PC-3 (cell line): ENCODE measurements around the gene NR1H2. TPM values are rescaled to one million over a fixed set of nuclear protein-coding genes. Genes with fewer than 3 reads are reported as not detected.
A peak's percentile ranks its signal among the peaks of the same experiment; 100 is the strongest.

Source experiments
- ATAC-seq: fragments of 200-7000 bp; cut with Tn5 transposase; 2 replicates; pipeline ENCODE4 v1.9.1; 2020; ENCODE audit warnings: mild to moderate bottlenecking, moderate library complexity
- BruUV-seq: library from RNA; stranded (reverse); fragments of 400-500 nt; replicated peaks from 2 replicates; lab custom pipeline; 2021; lab: Mats Ljungman, UMichigan
- CTCF ChIA-PET: fragments of 300-600 bp; sonication (Branson Sonifier 250); formaldehyde crosslinking; loops from one replicate; lab custom pipeline; 2022; ENCODE audit warnings: antibody characterized with exemption; lab: Charles Lee
- POLR2A ChIA-PET: fragments of 300-600 bp; sonication (Branson Sonifier 250); formaldehyde crosslinking; loops from one replicate; lab custom pipeline; 2022; ENCODE audit warnings: antibody characterized with exemption; ENCODE audit not compliant: unreplicated experiment; lab: Charles Lee
- DNase-seq: peaks from one replicate; pipeline ENCODE4 v3.0.0-alpha.2; 2015
- H2AFZ ChIP-seq: fragments of 300-600 bp; sonication (generic); 2 replicates; pipeline ENCODE4 v1.6.0; 2016; ENCODE audit warnings: antibody characterized with exemption, low read length
- H3F3A ChIP-seq: fragments of 300-600 bp; sonication (generic); one replicate; pipeline ENCODE4 v1.6.0; 2017; ENCODE audit warnings: antibody characterized with exemption, low read length, control low read depth, mild to moderate bottlenecking; ENCODE audit not compliant: unreplicated experiment
- H3K27ac ChIP-seq: fragments of 300-600 bp; sonication (generic); 2 replicates; pipeline ENCODE4 v1.5.1; 2016; ENCODE audit warnings: mild to moderate bottlenecking, low read length
- H3K27me3 ChIP-seq: fragments of 300-600 bp; sonication (generic); 2 replicates; pipeline ENCODE4 v1.6.1; 2016; ENCODE audit warnings: low read length, mixed read lengths
- H3K36me3 ChIP-seq: fragments of 300-600 bp; sonication (generic); 2 replicates; pipeline ENCODE4 v1.6.1; 2016; ENCODE audit warnings: low read depth, mixed run types, low read length, mixed read lengths
- H3K4me1 ChIP-seq: fragments of 300-600 bp; sonication (generic); 2 replicates; pipeline ENCODE4 v1.5.1; 2016; ENCODE audit warnings: low read length; ENCODE audit not compliant: insufficient read depth
- H3K4me2 ChIP-seq: fragments of 300-600 bp; sonication (generic); 2 replicates; pipeline ENCODE4 v1.6.0; 2016; ENCODE audit warnings: low read length
- H3K4me3 ChIP-seq: fragments of 300-600 bp; sonication (generic); 2 replicates; pipeline ENCODE4 v1.5.1; 2016; ENCODE audit warnings: mild to moderate bottlenecking, low read length, mixed read lengths
- H3K79me2 ChIP-seq: fragments of 300-600 bp; sonication (generic); 2 replicates; pipeline ENCODE4 v1.6.1; 2017; ENCODE audit warnings: low read length, mixed read lengths
- H3K9ac ChIP-seq: fragments of 300-600 bp; sonication (generic); 2 replicates; pipeline ENCODE4 v1.6.0; 2016; ENCODE audit warnings: mild to moderate bottlenecking, low read length
- H3K9me2 ChIP-seq: fragments of 300-600 bp; sonication (generic); replicated peaks from 2 replicates; pipeline ENCODE4 v1.6.1; 2016; ENCODE audit warnings: mixed run types, low read length, mixed read lengths
- H3K9me3 ChIP-seq: fragments of 300-600 bp; sonication (generic); 2 replicates; pipeline ENCODE4 v1.6.1; 2016; ENCODE audit warnings: low read length, mixed read lengths
- H4K20me1 ChIP-seq: fragments of 300-600 bp; sonication (generic); 2 replicates; pipeline ENCODE4 v1.6.1; 2016; ENCODE audit warnings: low read length, mixed read lengths
- CTCF ChIP-seq: fragments of 300-600 bp; sonication (generic); conservative IDR thresholded peaks from 2 replicates; pipeline ENCODE4 v1.5.1; 2017; ENCODE audit warnings: antibody characterized with exemption, low read depth, mild to moderate bottlenecking, low read length
- EZH2 ChIP-seq: fragments of 300-600 bp; sonication (generic); IDR thresholded peaks from one replicate; pipeline ENCODE4 v1.6.1; 2017; ENCODE audit warnings: antibody characterized with exemption, mild to moderate bottlenecking, low read length; ENCODE audit not compliant: unreplicated experiment
- EZH2phosphoT487 ChIP-seq: fragments of 300-600 bp; sonication (generic); IDR thresholded peaks from 2 replicates; pipeline ENCODE4 v1.6.1; 2018; ENCODE audit warnings: mild to moderate bottlenecking, antibody characterized with exemption, low read length, borderline replicate concordance
- intact Hi-C: fragments of 100-400 bp; cut with micrococcal nuclease; formaldehyde crosslinking; loops from 2 replicates; pipeline ENCODE4 v1.9.0; 2023
- total RNA-seq: library from RNA; depleted of rRNA; stranded (reverse); fragments of >200 nt; gene quantifications from 2 replicates; pipeline ENCODE4 v1.2.3, GENCODE V29; 2014

The NR1H2 gene
- total RNA-seq, 1 experiment from 2014 or later = 130 TPM

GRCh38 chr19:50327461-50328223 lies 48.6 kb upstream of the NR1H2 start:
- Histone ChIP-seq H3K9me3 (no peaks in the 10 kb centered on the region), H3K79me2 (no peaks in the 10 kb centered on the region), H3K27ac (no peak overlapping the region), H3K9me2 (no peaks in the 10 kb centered on the region), H3K4me2 (peak overlapping the region; percentile 38; the same call in 1 of the 2 replicates), H4K20me1 (peaks cover 13% of the 10 kb centered on the region; the same call in 1 of the 2 replicates), H3K4me1 (peaks cover 12% of the 10 kb centered on the region; the same call in 1 of the 2 replicates), H2AFZ (no peak overlapping the region), H3K9ac (no peak overlapping the region), H3K27me3 (no peaks in the 10 kb centered on the region), H3K36me3 (no peaks in the 10 kb centered on the region), H3K4me3 (no peak overlapping the region), H3F3A (no peaks in the 10 kb centered on the region)
- ChIA-PET POLR2A (no interaction called here), CTCF (interaction anchor here (1.3 to 1.9 kb wide), 3 partner anchors 45 to 75 kb away, joined by 3 to 35 read pairs (median 12); no protein-coding TSS in a partner anchor)
- no TSS peak for BruUV-seq
- no peak for TF ChIP-seq EZH2phosphoT487
- TF ChIP-seq EZH2 = no peak
- no peak for ATAC-seq
- no peak for DNase-seq
- intact Hi-C loops = loop anchor here (2.0 kb wide), 2 partner anchors 27 to 459 kb away; no protein-coding TSS in a partner anchor

GRCh38 chr19:50328224-50328872 lies 47.9 kb upstream of the NR1H2 start:
- Histone ChIP-seq H4K20me1 (peaks cover 13% of the 10 kb centered on the region; the same call in 1 of the 2 replicates), H3K9me3 (no peaks in the 10 kb centered on the region), H3K4me3 (peak overlapping the region; percentile 64), H3K4me2 (peak overlapping the region; percentile 86), H3K27ac (no peak overlapping the region), H3K4me1 (peaks cover 12% of the 10 kb centered on the region; the same call in 1 of the 2 replicates), H3K9me2 (no peaks in the 10 kb centered on the region), H3K27me3 (no peaks in the 10 kb centered on the region), H2AFZ (no peak overlapping the region), H3K9ac (no peak overlapping the region), H3K79me2 (no peaks in the 10 kb centered on the region), H3K36me3 (no peaks in the 10 kb centered on the region), H3F3A (no peaks in the 10 kb centered on the region)
- ChIA-PET POLR2A (interaction anchor here (0.6 kb wide), 3 partner anchors 76 to 639 kb away, joined by 5 read pairs; partner anchors contain the start of gene ADM5), CTCF (interaction anchor here (0.6 to 1.9 kb wide), 17 partner anchors 13 to 1375 kb away, joined by 3 to 35 read pairs (median 8); partner anchors contain the start of gene ZNF473)
- no TSS peak for BruUV-seq
- peak; percentile 3 for ATAC-seq
- intact Hi-C loops = loop anchor here (2.0 kb wide), 2 partner anchors 28 to 460 kb away; no protein-coding TSS in a partner anchor
- TF ChIP-seq CTCF (no peak), EZH2phosphoT487 (no peak), EZH2 (no peak)
- DNase-seq = peak; percentile 39

GRCh38 chr19:50328873-50329145 lies 47.4 kb upstream of the NR1H2 start:
- ATAC-seq = peak; percentile 21
- Histone ChIP-seq H3K9me2 (no peaks in the 10 kb centered on the region), H4K20me1 (peaks cover 13% of the 10 kb centered on the region; the same call in 1 of the 2 replicates), H3K4me1 (peaks cover 13% of the 10 kb centered on the region; the same call in 1 of the 2 replicates), H3K27ac (no peak overlapping the region), H2AFZ (no peak overlapping the region), H3K36me3 (no peaks in the 10 kb centered on the region), H3K9ac (no peak overlapping the region), H3F3A (no peaks in the 10 kb centered on the region), H3K4me3 (no peak overlapping the region), H3K9me3 (no peaks in the 10 kb centered on the region), H3K79me2 (no peaks in the 10 kb centered on the region), H3K27me3 (no peaks in the 10 kb centered on the region), H3K4me2 (peak overlapping the region; percentile 86; the same call in 1 of the 2 replicates)
- no peak for DNase-seq
- ChIA-PET CTCF (interaction anchor here (0.6 to 1.9 kb wide), 17 partner anchors 13 to 1374 kb away, joined by 3 to 35 read pairs (median 8); partner anchors contain the start of gene ZNF473), POLR2A (interaction anchor here (0.5 to 1.0 kb wide), 7 partner anchors 15 to 639 kb away, joined by 3 to 7 read pairs (median 5); partner anchors contain the start of genes ADM5 and NR1H2)
- intact Hi-C loops = loop anchor here (1.0 to 2.0 kb wide), 4 partner anchors 28 to 460 kb away; partner anchors contain the start of gene JOSD2
- BruUV-seq = no TSS peak
- TF ChIP-seq CTCF = no peak
- no peak for TF ChIP-seq EZH2phosphoT487
- no peak for TF ChIP-seq EZH2
